DOHH2 (cell line): ENCODE results near the gene FABP2.

Experiments used
- H3F3A ChIP-seq: fragments of 200-600 bp; sonication (generic), shearing (Covaris generic); 2 replicates; pipeline ENCODE4 v1.6.0; 2016; ENCODE audit warnings: antibody characterized with exemption, mild to moderate bottlenecking; ENCODE audit not compliant: control insufficient read depth, insufficient read depth
- H3K27ac ChIP-seq: fragments of 200-600 bp; sonication (generic); 2 replicates; pipeline ENCODE4 v1.5.1; 2014; ENCODE audit warnings: low read depth, mild to moderate bottlenecking, low read length, moderate library complexity
- H3K27me3 ChIP-seq: fragments of 200-600 bp; sonication (generic); 2 replicates; pipeline ENCODE4 v1.6.1; 2014; ENCODE audit warnings: mild to moderate bottlenecking, low read length, mixed read lengths; ENCODE audit not compliant: control insufficient read depth
- H3K36me3 ChIP-seq: fragments of 200-600 bp; sonication (generic); 2 replicates; pipeline ENCODE4 v1.6.1; 2014; ENCODE audit warnings: mild to moderate bottlenecking, low read length, moderate library complexity, mixed read lengths; ENCODE audit not compliant: control insufficient read depth
- H3K4me1 ChIP-seq: fragments of 200-600 bp; sonication (generic); 2 replicates; pipeline ENCODE4 v1.6.1; 2014; ENCODE audit warnings: mild to moderate bottlenecking, low read length, mixed read lengths; ENCODE audit not compliant: control insufficient read depth
- H3K4me2 ChIP-seq: fragments of 200-600 bp; sonication (generic); 2 replicates; pipeline ENCODE4 v1.6.0; 2014; ENCODE audit warnings: mild to moderate bottlenecking, low read length, moderate library complexity
- H3K4me3 ChIP-seq: fragments of 200-600 bp; sonication (generic); 2 replicates; pipeline ENCODE4 v1.5.1; 2014; ENCODE audit warnings: mild to moderate bottlenecking, low read length, mixed read lengths
- H3K79me2 ChIP-seq: fragments of 200-600 bp; sonication (generic); 2 replicates; pipeline ENCODE4 v1.6.1; 2014; ENCODE audit warnings: mild to moderate bottlenecking, low read length, mixed read lengths; ENCODE audit not compliant: control insufficient read depth
- H3K9me2 ChIP-seq: fragments of 200-600 bp; sonication (generic); replicated peaks from 2 replicates; pipeline ENCODE4 v1.6.1; 2014; ENCODE audit warnings: mild to moderate bottlenecking, low read length, mixed read lengths; ENCODE audit not compliant: control insufficient read depth
- H3K9me3 ChIP-seq: fragments of 200-600 bp; sonication (generic); 2 replicates; pipeline ENCODE4 v1.6.1; 2014; ENCODE audit warnings: antibody characterized with exemption, low read length, mixed read lengths; ENCODE audit not compliant: control insufficient read depth, insufficient read depth
- H4K20me1 ChIP-seq: fragments of 200-600 bp; sonication (generic); 2 replicates; pipeline ENCODE4 v1.6.0; 2014; ENCODE audit warnings: low read depth, mild to moderate bottlenecking, antibody characterized with exemption, low read length, moderate library complexity; ENCODE audit not compliant: control insufficient read depth, insufficient read depth
- CTCF ChIP-seq: fragments of 200-600 bp; sonication (generic); IDR thresholded peaks from one replicate; pipeline ENCODE4 v1.5.1; 2014; ENCODE audit warnings: antibody characterized with exemption, mild to moderate bottlenecking, low read depth, low read length; ENCODE audit not compliant: poor library complexity, severe bottlenecking
- EZH2phosphoT487 ChIP-seq: fragments of 200-600 bp; sonication (generic); IDR thresholded peaks from 2 replicates; pipeline ENCODE4 v1.6.1; 2017; ENCODE audit warnings: borderline replicate concordance, mild to moderate bottlenecking, antibody characterized with exemption, low read length, moderate library complexity, mixed read lengths

Gene FABP2

GRCh38 chr4:119271361-119272085 is 50.4 kb downstream of the FABP2 start:
- H3K4me2 ChIP-seq: no peak overlapping the region
- peaks cover 30% of the 10 kb centered on the region for H3K79me2 ChIP-seq
- peaks cover 9% of the 10 kb centered on the region for H3F3A ChIP-seq
- H3K27ac ChIP-seq: no peak overlapping the region
- no peaks in the 10 kb centered on the region for H3K27me3 ChIP-seq
- H3K4me3 ChIP-seq: no peak overlapping the region
- peaks cover 65% of the 10 kb centered on the region for H3K36me3 ChIP-seq
- no peaks in the 10 kb centered on the region for H3K9me2 ChIP-seq
- H3K9me3 ChIP-seq: no peaks in the 10 kb centered on the region
- H3K4me1 ChIP-seq: peaks cover 5% of the 10 kb centered on the region
- no peaks in the 10 kb centered on the region for H4K20me1 ChIP-seq
- TF ChIP-seq EZH2phosphoT487: no peak
- TF ChIP-seq CTCF: no peak

- Histone ChIP-seq H3K27ac (no peak overlapping the region), H4K20me1 (no peaks in the 10 kb centered on the region), H3K4me3 (no peak overlapping the region), H3K36me3 (peaks cover 93% of the 10 kb centered on the region), H3K9me2 (no peaks in the 10 kb centered on the region), H3K4me2 (no peak overlapping the region), H3K9me3 (no peaks in the 10 kb centered on the region), H3K79me2 (peaks cover 30% of the 10 kb centered on the region), H3K27me3 (no peaks in the 10 kb centered on the region), H3F3A (peaks cover 14% of the 10 kb centered on the region), H3K4me1 (peaks cover 5% of the 10 kb centered on the region)
- TF ChIP-seq CTCF: no peak
- TF ChIP-seq EZH2phosphoT487: no peak
These were observed 53.5 kb downstream of the FABP2 start for GRCh38 chr4:119268466-119268865.
